Measurements from ENCODE around the gene ZNF134.

Gene ZNF134

GRCh38 chr19:57583104-57583520, 30.9 kb upstream of the ZNF134 start:
- no peak for TF ChIP-seq CTCF (IDR thresholded peaks at IDR 0.05; ENCODE audit: borderline replicate concordance, insufficient read depth, low read depth, low read length)

GRCh38 chr19:57583521-57584416, 30.3 kb upstream of the ZNF134 start, which contains the start of gene ZIK1:
Gene ZIK1, plus strand, starts transcription at chr19:57584145. Its CDS starts 212 bp downstream, at chr19:57584357.
- 0 out of 2 replicates have a peak, but pooled peaks have one; percentile 14 for TF ChIP-seq CTCF (IDR thresholded peaks at IDR 0.05; ENCODE audit: borderline replicate concordance, insufficient read depth, low read depth, low read length)
- peak within 1 kb of the TSS; percentile 87 for H3K4me3 ChIP-seq (ENCODE audit: low read depth, low read length)

More at GRCh38 chr19:57583104-57583520, 30.9 kb upstream of the ZNF134 start:
- no peak overlapping the region for H3K4me3 ChIP-seq (ENCODE audit: low read depth, low read length)

- TF ChIP-seq CTCF (IDR thresholded peaks at IDR 0.05; ENCODE audit: borderline replicate concordance, insufficient read depth, low read depth, low read length) = no peak
- H3K4me3 ChIP-seq (ENCODE audit: low read depth, low read length) = no peak overlapping the region
Measured at GRCh38 chr19:57587529-57587928, 26.5 kb upstream of the ZNF134 start.

- no peak for TF ChIP-seq CTCF (IDR thresholded peaks at IDR 0.05; ENCODE audit: borderline replicate concordance, insufficient read depth, low read depth, low read length)
- H3K4me3 ChIP-seq (ENCODE audit: low read depth, low read length) = peak overlapping the region; percentile 95
Measured at GRCh38 chr19:57599377-57599760, 14.7 kb upstream of the ZNF134 start.

GRCh38 chr19:57599761-57600383, 14.2 kb upstream of the ZNF134 start, which contains the start of gene ZNF530:
Gene ZNF530, plus strand, starts transcription at chr19:57599885. Its CDS starts 4,461 bp downstream, at chr19:57604346.
- no peak for TF ChIP-seq CTCF (IDR thresholded peaks at IDR 0.05; ENCODE audit: borderline replicate concordance, insufficient read depth, low read depth, low read length)
- H3K4me3 ChIP-seq (ENCODE audit: low read depth, low read length) = peak within 1 kb of the TSS; percentile 95

- no peak overlapping the region for H3K4me3 ChIP-seq (ENCODE audit: low read depth, low read length)
- no peak for TF ChIP-seq CTCF (IDR thresholded peaks at IDR 0.05; ENCODE audit: borderline replicate concordance, insufficient read depth, low read depth, low read length)
Measured at GRCh38 chr19:57606931-57607330, 7.1 kb upstream of the ZNF134 start.
